Gastroesophageal sphincter (tissue), 4 donors: ENCODE measurements around the gene KLF7. TPM values are rescaled to one million over a fixed set of nuclear protein-coding genes. Genes with fewer than 3 reads are reported as not detected.

Experiments
- ATAC-seq: fragments of 150-250 bp; one replicate; pipeline ENCODE4 v1.9.1; 2016; ENCODE audit warnings: mild to moderate bottlenecking, moderate library complexity
- H3K27ac ChIP-seq, 4 donors: fragments of 200-600 bp; sonication (generic) in 3 of 4; 1 replicate in 3 of 4; 2 replicates in 1 of 4; pipeline ENCODE4 v1.5.1; 2016 to 2019
- H3K27me3 ChIP-seq: fragments of 200-600 bp; sonication (generic); one replicate; pipeline ENCODE4 v1.5.1; 2019
- H3K36me3 ChIP-seq, 2 donors: fragments of 200-600 bp; sonication (generic); one replicate each; pipeline ENCODE4 v1.5.1; 2019; ENCODE audit warnings: control low read depth in 1 of 2
- H3K4me1 ChIP-seq, 3 donors: fragments of 200-600 bp; sonication (generic); 1 replicate in 2 of 3; 2 replicates in 1 of 3; pipeline ENCODE4 v1.5.1; 2016 to 2019; ENCODE audit warnings: control low read depth in 2 of 3
- H3K4me3 ChIP-seq, 2 donors: fragments of 200-600 bp; sonication (generic); one replicate each; pipeline ENCODE4 v1.5.1; 2019; ENCODE audit warnings: mild to moderate bottlenecking in 1 of 2, moderate library complexity in 1 of 2
- H3K9me3 ChIP-seq, 3 donors: fragments of 200-600 bp; sonication (generic); one replicate each; pipeline ENCODE4 v1.5.1; 2017 to 2019; ENCODE audit warnings: control low read depth in 2 of 3
- CTCF ChIP-seq, 4 experiments: fragments of 200-600 bp in 2 of 4; fragments of 450-650 bp in 2 of 4; sonication (generic) in 1 of 4; IDR thresholded peaks; one replicate each; pipeline ENCODE4 v1.5.1; 2017 to 2019; ENCODE audit warnings: antibody characterized with exemption in 4 of 4, mild to moderate bottlenecking in 2 of 4, moderate library complexity in 2 of 4
- EP300 ChIP-seq: sonication (generic); formaldehyde crosslinking; IDR thresholded peaks from one replicate; pipeline ENCODE4 v1.6.1; 2017; ENCODE audit warnings: antibody characterized with exemption, mild to moderate bottlenecking
- POLR2A ChIP-seq, 2 donors: fragments of 450-650 bp; IDR thresholded peaks; one replicate each; pipeline ENCODE4 v1.6.1; 2017; ENCODE audit warnings: antibody characterized with exemption in 2 of 2, mild to moderate bottlenecking in 2 of 2, moderate library complexity in 1 of 2
- POLR2AphosphoS5 ChIP-seq: sonication (generic); formaldehyde crosslinking; IDR thresholded peaks from one replicate; pipeline ENCODE4 v1.6.1; 2017; ENCODE audit warnings: antibody characterized with exemption
- WGBS, 2 donors: methylation state at CpG; one replicate each; pipeline ENCODE4 v1.1.5; 2018; ENCODE audit warnings: low coverage in 1 of 2; 5-methylcytosine and 5-hydroxymethylcytosine counted together
- total RNA-seq, 4 donors: library from RNA; depleted of rRNA; stranded (reverse); fragments of >200 nt; gene quantifications; one replicate each; pipeline ENCODE4 v1.1.0, GENCODE V29; 2016

The KLF7 gene
- total RNA-seq, 4 donors from 2014 or later: 30.7 to 59.3 (median 42.1) TPM

- H3K27ac ChIP-seq: no peak overlapping the region
- H3K4me1 ChIP-seq: peaks cover 4 to 65% (median 8%) of the 10 kb centered on the region in 3 donors
- peaks cover 0 to 19% of the 10 kb centered on the region in 2 donors for H3K36me3 ChIP-seq
- WGBS, 2 donors: 58 to 63% methylated on average over 2 of the region's 2 CpGs
- TF ChIP-seq POLR2AphosphoS5: no peak
- no peak for TF ChIP-seq POLR2A (IDR thresholded peaks at IDR 0.05)
- TF ChIP-seq EP300: no peak
- TF ChIP-seq CTCF (IDR thresholded peaks at IDR 0.05): no peak
- H3K27me3 ChIP-seq: no peaks in the 10 kb centered on the region
- ATAC-seq: no peak
- H3K9me3 ChIP-seq: no peaks in the 10 kb centered on the region
- H3K4me3 ChIP-seq: no peak overlapping the region
Observed at GRCh38 chr2:207112383-207112782, 53.4 kb downstream of the KLF7 start.

- Histone ChIP-seq H3K4me1 (peaks cover 4 to 63% (median 6%) of the 10 kb centered on the region in 3 donors), H3K9me3 (no peaks in the 10 kb centered on the region), H3K4me3 (no peak overlapping the region), H3K27me3 (no peaks in the 10 kb centered on the region), H3K36me3 (peaks cover 0 to 25% of the 10 kb centered on the region in 2 donors), H3K27ac (no peak overlapping the region)
- no peak for ATAC-seq
- no peak for TF ChIP-seq POLR2AphosphoS5
- no peak for TF ChIP-seq CTCF (IDR thresholded peaks at IDR 0.05)
- no peak for TF ChIP-seq POLR2A (IDR thresholded peaks at IDR 0.05)
- no peak for TF ChIP-seq EP300
- 83 to 90% methylated on average over 4 of the region's 4 CpGs for WGBS, 2 donors
Observed at GRCh38 chr2:207111757-207112156, 54.0 kb downstream of the KLF7 start.

- Histone ChIP-seq H3K27ac (peak overlapping the region in 1 of 4 donors; percentile 2), H3K27me3 (no peaks in the 10 kb centered on the region), H3K4me3 (no peak overlapping the region), H3K9me3 (no peaks in the 10 kb centered on the region), H3K36me3 (peaks cover 0 to 33% of the 10 kb centered on the region in 2 donors), H3K4me1 (peaks cover 2 to 56% (median 3%) of the 10 kb centered on the region in 3 donors)
- no peak for TF ChIP-seq POLR2A (IDR thresholded peaks at IDR 0.05)
- TF ChIP-seq CTCF (IDR thresholded peaks at IDR 0.05): no peak
- TF ChIP-seq POLR2AphosphoS5: no peak
- no peak for TF ChIP-seq EP300
- ATAC-seq: no peak
- 55 to 85% methylated on average over 1 to 2 of the region's 2 CpGs for WGBS, 2 donors
Observed at GRCh38 chr2:207110715-207111114, 55.0 kb downstream of the KLF7 start.

GRCh38 chr2:207110310-207110709 lies 55.4 kb downstream of the KLF7 start:
- Histone ChIP-seq H3K4me3 (no peak overlapping the region), H3K27ac (no peak overlapping the region), H3K36me3 (peaks cover 0 to 37% of the 10 kb centered on the region in 2 donors), H3K4me1 (peaks cover 0 to 52% (median 3%) of the 10 kb centered on the region in 3 donors), H3K9me3 (no peaks in the 10 kb centered on the region), H3K27me3 (no peaks in the 10 kb centered on the region)
- no peak for ATAC-seq
- WGBS, 2 donors: 96% methylated on average over 3 to 5 of the region's 7 CpGs
- no peak for TF ChIP-seq POLR2A (IDR thresholded peaks at IDR 0.05)
- TF ChIP-seq POLR2AphosphoS5: no peak
- no peak for TF ChIP-seq CTCF (IDR thresholded peaks at IDR 0.05)

GRCh38 chr2:207109768-207110167 lies 56.0 kb downstream of the KLF7 start:
- Histone ChIP-seq H3K9me3 (no peaks in the 10 kb centered on the region), H3K4me3 (no peak overlapping the region), H3K4me1 (peaks cover 0 to 47% (median 3%) of the 10 kb centered on the region in 3 donors), H3K27me3 (no peaks in the 10 kb centered on the region), H3K27ac (no peak overlapping the region), H3K36me3 (peaks cover 0 to 42% of the 10 kb centered on the region in 2 donors)
- ATAC-seq: no peak
- TF ChIP-seq EP300 (no peak), POLR2A (IDR thresholded peaks at IDR 0.05) (no peak), POLR2AphosphoS5 (no peak), CTCF (IDR thresholded peaks at IDR 0.05) (no peak)
- WGBS, 2 donors: 68 to 70% methylated on average over 4 to 5 of the region's 5 CpGs
